ENCODE measurements around the gene SH3PXD2A.
"Not testable (repeated sequence)": the region's sequence is repeated elsewhere in the genome, so short reads cannot be mapped to it uniquely, and the experiment has no call there.

The SH3PXD2A gene

GRCh38 chr10:103736044-103736443 lies 119.3 kb downstream of the SH3PXD2A start:
- no CpG with 5 or more reads among the region's 8 CpGs for WGBS (ENCODE audit: insufficient coverage, insufficient read length)
- DNase-seq (ENCODE audit: low read depth, low spot score), result no peak
- Histone ChIP-seq H3K9me3 (ENCODE audit: control insufficient read depth, insufficient read depth, low read length) (no peaks in the 10 kb centered on the region), H3K27ac (ENCODE audit: low read length) (no peak overlapping the region), H3K36me3 (ENCODE audit: control insufficient read depth, insufficient read depth, low read length) (no peaks in the 10 kb centered on the region), H3K27me3 (ENCODE audit: control insufficient read depth, insufficient read depth, low read length) (no peaks in the 10 kb centered on the region), H3K4me3 (ENCODE audit: low read length) (no peak overlapping the region), H3K4me1 (ENCODE audit: control insufficient read depth, insufficient read depth, low read length) (peaks cover 9% of the 10 kb centered on the region)

- no peaks in the 10 kb centered on the region for H3K27me3 ChIP-seq (ENCODE audit: control insufficient read depth, insufficient read depth, low read length)
- H3K36me3 ChIP-seq (ENCODE audit: control insufficient read depth, insufficient read depth, low read length), result no peaks in the 10 kb centered on the region
- WGBS (ENCODE audit: insufficient coverage, insufficient read length), result no CpG with 5 or more reads among the region's 4 CpGs
- no peak overlapping the region for H3K4me3 ChIP-seq (ENCODE audit: low read length)
- no peaks in the 10 kb centered on the region for H3K9me3 ChIP-seq (ENCODE audit: control insufficient read depth, insufficient read depth, low read length)
- no peak for DNase-seq (ENCODE audit: low read depth, low spot score)
- no peak overlapping the region for H3K27ac ChIP-seq (ENCODE audit: low read length)
- H3K4me1 ChIP-seq (ENCODE audit: control insufficient read depth, insufficient read depth, low read length), result peaks cover 12% of the 10 kb centered on the region
Observed at GRCh38 chr10:103734731-103735130, 120.6 kb downstream of the SH3PXD2A start.

GRCh38 chr10:103733045-103733419 lies 122.3 kb downstream of the SH3PXD2A start:
- no peak overlapping the region for H3K27ac ChIP-seq (ENCODE audit: low read length)
- H3K9me3 ChIP-seq (ENCODE audit: control insufficient read depth, insufficient read depth, low read length), result no peaks in the 10 kb centered on the region
- H3K4me1 ChIP-seq (ENCODE audit: control insufficient read depth, insufficient read depth, low read length), result peaks cover 11% of the 10 kb centered on the region
- H3K36me3 ChIP-seq (ENCODE audit: control insufficient read depth, insufficient read depth, low read length), result no peaks in the 10 kb centered on the region
- H3K27me3 ChIP-seq (ENCODE audit: control insufficient read depth, insufficient read depth, low read length), result no peaks in the 10 kb centered on the region
- DNase-seq (ENCODE audit: low read depth, low spot score), result no peak
- WGBS (ENCODE audit: insufficient coverage, insufficient read length), result no CpG with 5 or more reads among the region's 6 CpGs
- no peak overlapping the region for H3K4me3 ChIP-seq (ENCODE audit: low read length)

DNA sequence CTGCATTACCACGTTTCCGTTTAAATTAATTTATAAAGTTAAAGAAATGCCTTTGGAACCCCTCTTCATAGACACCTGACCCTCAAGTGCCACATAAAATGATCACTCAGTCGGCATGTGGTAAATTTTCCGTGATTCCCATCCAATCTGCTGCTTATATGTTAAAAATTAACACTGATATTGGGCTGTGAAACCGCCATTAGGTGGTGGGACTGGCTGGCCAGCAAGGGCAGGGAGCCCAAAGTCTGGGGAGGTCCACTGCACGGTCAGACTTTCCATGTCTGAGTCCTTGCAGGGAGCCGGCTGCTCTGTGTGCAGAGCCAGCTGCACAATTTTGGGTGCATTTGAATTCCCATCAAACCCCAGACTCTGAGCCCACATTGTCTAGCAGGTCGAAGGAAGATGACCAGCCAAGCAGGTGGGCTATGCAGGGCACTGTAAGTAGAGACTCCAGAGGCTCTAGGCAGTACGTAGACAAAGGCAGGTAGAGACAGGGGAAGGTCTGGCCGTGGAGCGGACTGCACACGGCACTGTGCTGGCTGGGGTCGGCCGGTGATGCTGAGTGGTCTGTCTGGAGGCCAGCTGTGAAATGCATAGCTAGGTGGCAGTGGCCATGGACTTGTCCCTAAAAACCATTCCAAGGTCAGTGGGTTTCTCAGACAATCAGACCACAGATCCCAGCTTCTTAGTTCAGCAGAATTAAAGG lies 122.9 kb downstream of the SH3PXD2A start:
- WGBS (ENCODE audit: insufficient coverage, insufficient read length), result no CpG with 5 or more reads among the region's 14 CpGs
- H3K4me3 ChIP-seq (ENCODE audit: low read length), result no peak overlapping the region
- peaks cover 11% of the 10 kb centered on the region for H3K4me1 ChIP-seq (ENCODE audit: control insufficient read depth, insufficient read depth, low read length)
- no peaks in the 10 kb centered on the region for H3K27me3 ChIP-seq (ENCODE audit: control insufficient read depth, insufficient read depth, low read length)
- no peaks in the 10 kb centered on the region for H3K9me3 ChIP-seq (ENCODE audit: control insufficient read depth, insufficient read depth, low read length)
- no peaks in the 10 kb centered on the region for H3K36me3 ChIP-seq (ENCODE audit: control insufficient read depth, insufficient read depth, low read length)
- DNase-seq (ENCODE audit: low read depth, low spot score), result no peak
- no peak overlapping the region for H3K27ac ChIP-seq (ENCODE audit: low read length)

- Histone ChIP-seq H3K9me3 (ENCODE audit: control insufficient read depth, insufficient read depth, low read length) (no peaks in the 10 kb centered on the region), H3K27ac (ENCODE audit: low read length) (no peak overlapping the region), H3K36me3 (ENCODE audit: control insufficient read depth, insufficient read depth, low read length) (no peaks in the 10 kb centered on the region), H3K4me3 (ENCODE audit: low read length) (no peak overlapping the region), H3K27me3 (ENCODE audit: control insufficient read depth, insufficient read depth, low read length) (no peaks in the 10 kb centered on the region), H3K4me1 (ENCODE audit: control insufficient read depth, insufficient read depth, low read length) (peaks cover 11% of the 10 kb centered on the region)
- no CpG with 5 or more reads among the region's 3 CpGs for WGBS (ENCODE audit: insufficient coverage, insufficient read length)
- DNase-seq (ENCODE audit: low read depth, low spot score), result no peak
Observed at GRCh38 chr10:103731609-103732270, 123.6 kb downstream of the SH3PXD2A start.

- not testable (repeated sequence) for DNase-seq (ENCODE audit: low read depth, low spot score); H3K27me3 ChIP-seq (ENCODE audit: control insufficient read depth, insufficient read depth, low read length); H3K4me3 ChIP-seq (ENCODE audit: low read length); H3K36me3 ChIP-seq (ENCODE audit: control insufficient read depth, insufficient read depth, low read length); H3K4me1 ChIP-seq (ENCODE audit: control insufficient read depth, insufficient read depth, low read length); H3K27ac ChIP-seq (ENCODE audit: low read length); H3K9me3 ChIP-seq (ENCODE audit: control insufficient read depth, insufficient read depth, low read length)
- no CpG with 5 or more reads among the region's 4 CpGs for WGBS (ENCODE audit: insufficient coverage, insufficient read length)
Observed at GRCh38 chr10:103731026-103731425, 124.3 kb downstream of the SH3PXD2A start.

DNA sequence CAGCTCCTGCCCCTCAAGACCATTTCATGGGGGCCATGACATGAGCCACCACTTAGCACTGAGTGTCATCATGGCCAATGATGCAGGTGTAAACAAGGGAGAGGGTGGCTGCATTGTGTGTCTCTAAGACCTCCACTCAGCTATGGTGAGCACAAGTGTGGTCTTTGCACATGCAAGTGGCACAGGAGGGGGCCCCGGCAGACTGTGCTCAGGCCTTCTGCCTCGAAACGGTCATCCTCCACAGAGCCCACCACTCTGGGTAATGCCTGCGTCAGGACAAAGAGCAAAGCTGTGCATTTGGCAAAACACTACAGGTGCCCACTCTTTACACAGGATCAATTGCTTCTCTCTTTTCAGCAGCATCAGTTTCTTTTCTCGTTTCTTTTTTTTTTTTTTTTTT lies 125.5 kb downstream of the SH3PXD2A start:
- Histone ChIP-seq H3K9me3 (ENCODE audit: control insufficient read depth, insufficient read depth, low read length) (no peaks in the 10 kb centered on the region), H3K4me3 (ENCODE audit: low read length) (no peak overlapping the region), H3K27me3 (ENCODE audit: control insufficient read depth, insufficient read depth, low read length) (no peaks in the 10 kb centered on the region), H3K4me1 (ENCODE audit: control insufficient read depth, insufficient read depth, low read length) (peaks cover 10% of the 10 kb centered on the region), H3K27ac (ENCODE audit: low read length) (no peak overlapping the region), H3K36me3 (ENCODE audit: control insufficient read depth, insufficient read depth, low read length) (no peaks in the 10 kb centered on the region)
- WGBS (ENCODE audit: insufficient coverage, insufficient read length), result no CpG with 5 or more reads among the region's 5 CpGs
- no peak for DNase-seq (ENCODE audit: low read depth, low spot score)

- WGBS (ENCODE audit: insufficient coverage, insufficient read length), result no CpG with 5 or more reads among the region's 7 CpGs
Observed at GRCh38 chr10:103727991-103728689, 127.2 kb downstream of the SH3PXD2A start.

DNA sequence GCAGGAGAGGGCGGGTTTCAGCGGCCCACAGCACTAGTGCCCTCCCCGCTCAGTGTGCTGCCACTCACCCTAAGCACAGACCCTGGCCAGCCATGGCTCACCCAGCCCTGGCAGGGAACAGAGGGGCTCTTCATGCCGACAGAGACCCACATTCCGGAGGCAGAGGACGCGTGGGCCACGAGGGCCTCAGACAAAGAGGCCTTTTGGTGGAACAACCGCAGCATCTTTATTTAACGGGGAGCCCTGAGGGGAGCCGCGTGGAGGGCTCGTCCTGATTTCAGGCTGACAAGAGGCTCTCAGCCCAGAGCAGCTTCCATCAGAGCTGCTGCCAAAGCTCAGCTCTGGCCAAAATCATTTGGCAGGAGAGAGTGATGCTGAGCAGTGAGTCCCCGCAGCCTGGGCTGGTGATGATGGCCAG lies 127.8 kb downstream of the SH3PXD2A start:
- Histone ChIP-seq H3K4me1 (ENCODE audit: control insufficient read depth, insufficient read depth, low read length) (peaks cover 6% of the 10 kb centered on the region), H3K27ac (ENCODE audit: low read length) (no peak overlapping the region), H3K9me3 (ENCODE audit: control insufficient read depth, insufficient read depth, low read length) (no peaks in the 10 kb centered on the region), H3K27me3 (ENCODE audit: control insufficient read depth, insufficient read depth, low read length) (no peaks in the 10 kb centered on the region), H3K4me3 (ENCODE audit: low read length) (no peak overlapping the region), H3K36me3 (ENCODE audit: control insufficient read depth, insufficient read depth, low read length) (no peaks in the 10 kb centered on the region)
- WGBS (ENCODE audit: insufficient coverage, insufficient read length), result no CpG with 5 or more reads among the region's 14 CpGs
- DNase-seq (ENCODE audit: low read depth, low spot score), result no peak

More at GRCh38 chr10:103727991-103728689, 127.2 kb downstream of the SH3PXD2A start:
- Histone ChIP-seq H3K4me1 (ENCODE audit: control insufficient read depth, insufficient read depth, low read length) (peaks cover 10% of the 10 kb centered on the region), H3K27ac (ENCODE audit: low read length) (no peak overlapping the region), H3K36me3 (ENCODE audit: control insufficient read depth, insufficient read depth, low read length) (no peaks in the 10 kb centered on the region), H3K9me3 (ENCODE audit: control insufficient read depth, insufficient read depth, low read length) (no peaks in the 10 kb centered on the region), H3K27me3 (ENCODE audit: control insufficient read depth, insufficient read depth, low read length) (no peaks in the 10 kb centered on the region), H3K4me3 (ENCODE audit: low read length) (no peak overlapping the region)
- no peak for DNase-seq (ENCODE audit: low read depth, low spot score)

- no peak for DNase-seq (ENCODE audit: low read depth, low spot score)
- Histone ChIP-seq H3K9me3 (ENCODE audit: control insufficient read depth, insufficient read depth, low read length) (no peaks in the 10 kb centered on the region), H3K27ac (ENCODE audit: low read length) (no peak overlapping the region), H3K4me1 (ENCODE audit: control insufficient read depth, insufficient read depth, low read length) (peaks cover 6% of the 10 kb centered on the region), H3K27me3 (ENCODE audit: control insufficient read depth, insufficient read depth, low read length) (no peaks in the 10 kb centered on the region), H3K36me3 (ENCODE audit: control insufficient read depth, insufficient read depth, low read length) (no peaks in the 10 kb centered on the region), H3K4me3 (ENCODE audit: low read length) (no peak overlapping the region)
- WGBS (ENCODE audit: insufficient coverage, insufficient read length), result no CpG with 5 or more reads among the region's 1 CpG
Observed at GRCh38 chr10:103726637-103727036, 128.7 kb downstream of the SH3PXD2A start.

Measured in iPS DF 6.9 (cell line).